Heart left ventricle (tissue), 16 donors: Measurements from ENCODE around the gene P2RX2. TPM values are rescaled to one million over a fixed set of nuclear protein-coding genes. Genes with fewer than 3 reads are reported as not detected.

ENCODE experiments used
- ATAC-seq, 4 donors: fragments of 200-7000 bp; cut with Tn5 transposase; one replicate each; pipeline ENCODE4 v1.9.1; 2020 to 2022; ENCODE audit warnings: moderate library complexity in 4 of 4, mild to moderate bottlenecking in 3 of 4, moderate number of reproducible peaks in 1 of 4
- DNase-seq, 5 donors: peaks; one replicate each; pipeline ENCODE4 v3.0.0-alpha.2; 2020
- H3K27ac ChIP-seq, 12 donors: fragments of 200-600 bp; sonication (generic) in 4 of 12; one replicate each; pipeline versions ENCODE4 v1.5.0 to v1.8.0; 2016 to 2022; ENCODE audit warnings: mild to moderate bottlenecking in 2 of 12
- H3K27me3 ChIP-seq, 9 donors: fragments of 200-600 bp; sonication (generic) in 2 of 9; one replicate each; pipeline versions ENCODE4 v1.5.1 to v1.8.0; 2016 to 2022; ENCODE audit warnings: mild to moderate bottlenecking in 3 of 9
- H3K36me3 ChIP-seq, 9 donors: fragments of 200-600 bp; sonication (generic) in 2 of 9; one replicate each; pipeline versions ENCODE4 v1.5.0 to v1.8.0; 2018 to 2022; ENCODE audit warnings: mild to moderate bottlenecking in 2 of 9
- H3K4me1 ChIP-seq, 12 donors: fragments of 200-600 bp; sonication (generic) in 4 of 12; one replicate each; pipeline versions ENCODE4 v1.5.0 to v1.8.0; 2016 to 2022; ENCODE audit warnings: mild to moderate bottlenecking in 3 of 12
- H3K4me3 ChIP-seq, 12 donors: fragments of 200-600 bp; sonication (generic) in 4 of 12; one replicate each; pipeline versions ENCODE4 v1.5.0 to v1.8.0; 2017 to 2022; ENCODE audit warnings: mild to moderate bottlenecking in 9 of 12, moderate library complexity in 4 of 12
- H3K9me3 ChIP-seq, 12 donors: fragments of 200-600 bp; sonication (generic) in 4 of 12; one replicate each; pipeline versions ENCODE4 v1.5.0 to v1.8.0; 2016 to 2022; ENCODE audit warnings: mild to moderate bottlenecking in 1 of 12
- POLR2A ChIP-seq, 2 donors: fragments of 450-650 bp; IDR thresholded peaks; one replicate each; pipeline ENCODE4 v1.6.1; 2017; ENCODE audit warnings: antibody characterized with exemption in 2 of 2, mild to moderate bottlenecking in 2 of 2, moderate library complexity in 2 of 2
- WGBS, 4 donors: extraction: QIAGEN DNeasy Blood & Tissue Kit in 2 of 4; methylation state at CpG; one replicate each; pipeline versions ENCODE4 v1.1.5 to v1.1.7; 2013 to 2018; 5-methylcytosine and 5-hydroxymethylcytosine counted together
- intact Hi-C, 10 donors: fragments of 100-400 bp; cut with DNase I; formaldehyde crosslinking; loops; one replicate each; pipeline versions ENCODE4 v1.11.1 to v1.14.2; 2022
- polyA plus RNA-seq, 2 donors: library from polyadenylated mRNA; stranded (reverse); fragments of 200-250 nt; gene quantifications; one replicate each; pipeline ENCODE4 v1.2.3, GENCODE V29; 2013
- total RNA-seq, 9 donors: library from RNA; depleted of rRNA in 2 of 9; stranded (reverse); fragments of >200 nt in 2 of 9; fragmentation: NEBNext Ultra II Directional in 3 of 9; extraction: Animal tissue kit (Norgen Biotek cat#: 25700) in 3 of 9; gene quantifications; one replicate each; pipeline versions ENCODE4 v1.1.0 to v1.2.4, GENCODE V29; 2016 to 2023
- TF ChIP-seq, protein P1 (sequence below), 12 donors: fragments of 200-600 bp; sonication (generic) in 4 of 12; IDR thresholded peaks; one replicate each; pipeline versions ENCODE4 v1.5.0 to v1.8.0; 2018 to 2022; ENCODE audit warnings: antibody characterized with exemption in 12 of 12, mild to moderate bottlenecking in 5 of 12
- donor health status: ischemic (EF 13 %, LVEDD 7.1; RV severe dilation, severe dysfunction).
- donor health status: healthy with polysubstance abuse.
- donor health status: DM: no; HTN: yes; CAD: no.
- donor health status: DM: no; HTN: no; CAD: no.
- donor health status: ischemic (EF 25% LVEDD 6.9; RV normal size, moderate dysfunction).
- donor health status: ischemic (EF 25% LVEDD 5.7; RV mildly dilated, moderate dysfunction).
- donor health status: healthy.
- donor health status: DM: yes; HTN: yes; CAD: no.
- donor health status: ischemic (EF 35%, LVEDD 5.7; RV mildly dilated, moderate dysfunction).
- donor health status: nonischemic (EF 11% LVEDD 7.7; RV severe dilation, severe dysfunction).
- donor health status: DM: yes; HTN: yes; CAD: no.
- donor health status: PGD.
- donor health status: ischemic (EF 29% LVEDD 5.4; RV normal size, mild dysfunction).
- donor health status: nonischemic (EF 23%, LVEDD 6.1; RV moderate dilation, normal function).

P2RX2 gene
- total and polyA plus RNA-seq, 11 donors, result not detected

DNA sequence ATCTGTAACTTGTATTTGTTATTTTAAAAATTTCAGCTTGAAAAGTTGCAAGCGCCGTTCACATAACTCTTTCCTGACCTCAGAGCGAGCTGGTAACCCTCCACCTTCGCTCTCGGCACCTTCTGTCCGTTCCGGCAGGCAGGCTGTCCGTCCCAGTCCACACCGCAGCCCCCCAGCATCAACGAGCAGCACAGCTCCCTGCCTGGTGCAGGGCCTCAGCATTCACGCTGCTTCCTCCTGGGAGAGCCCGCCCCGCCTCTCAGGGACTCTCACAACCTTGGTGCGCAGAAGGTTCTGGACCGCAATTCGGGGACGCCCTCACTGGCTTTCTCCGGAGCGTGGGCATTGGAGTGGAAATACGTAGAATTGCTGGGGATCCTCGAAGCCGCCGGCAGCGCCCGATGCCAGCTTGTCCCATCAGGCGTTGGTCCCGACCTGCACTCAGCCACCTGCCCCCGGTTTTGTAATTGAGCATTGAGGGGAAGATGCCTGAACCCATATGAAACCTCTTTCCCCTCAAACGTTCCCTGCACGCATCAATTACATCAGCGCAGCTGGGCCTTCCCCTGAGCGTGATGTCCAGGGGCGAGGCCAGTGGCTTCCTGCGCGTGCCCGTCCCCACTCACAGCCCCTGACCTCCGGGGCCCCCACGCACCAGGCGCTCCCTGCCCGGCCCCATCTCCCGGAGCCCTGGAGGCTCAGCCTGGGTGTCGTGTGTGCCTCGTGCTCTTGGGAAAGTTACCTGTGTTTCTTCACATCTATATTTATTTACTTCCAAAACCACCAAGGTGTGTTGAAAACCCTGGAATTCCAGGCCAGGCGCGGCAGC, 27.3 kb upstream of the P2RX2 start:
- intact Hi-C loops, result loop anchor here in 1 of 10 donors (10.0 kb wide), 1 partner anchor 97 kb away; the partner anchor contains the start of gene FBRSL1
- no peaks in the 10 kb centered on the region for H3K9me3 ChIP-seq
- no peak for TF ChIP-seq POLR2A (IDR thresholded peaks at IDR 0.05)
- TF ChIP-seq, protein P1, sequence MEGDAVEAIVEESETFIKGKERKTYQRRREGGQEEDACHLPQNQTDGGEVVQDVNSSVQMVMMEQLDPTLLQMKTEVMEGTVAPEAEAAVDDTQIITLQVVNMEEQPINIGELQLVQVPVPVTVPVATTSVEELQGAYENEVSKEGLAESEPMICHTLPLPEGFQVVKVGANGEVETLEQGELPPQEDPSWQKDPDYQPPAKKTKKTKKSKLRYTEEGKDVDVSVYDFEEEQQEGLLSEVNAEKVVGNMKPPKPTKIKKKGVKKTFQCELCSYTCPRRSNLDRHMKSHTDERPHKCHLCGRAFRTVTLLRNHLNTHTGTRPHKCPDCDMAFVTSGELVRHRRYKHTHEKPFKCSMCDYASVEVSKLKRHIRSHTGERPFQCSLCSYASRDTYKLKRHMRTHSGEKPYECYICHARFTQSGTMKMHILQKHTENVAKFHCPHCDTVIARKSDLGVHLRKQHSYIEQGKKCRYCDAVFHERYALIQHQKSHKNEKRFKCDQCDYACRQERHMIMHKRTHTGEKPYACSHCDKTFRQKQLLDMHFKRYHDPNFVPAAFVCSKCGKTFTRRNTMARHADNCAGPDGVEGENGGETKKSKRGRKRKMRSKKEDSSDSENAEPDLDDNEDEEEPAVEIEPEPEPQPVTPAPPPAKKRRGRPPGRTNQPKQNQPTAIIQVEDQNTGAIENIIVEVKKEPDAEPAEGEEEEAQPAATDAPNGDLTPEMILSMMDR (IDR thresholded peaks at IDR 0.05), result no peak
- H3K4me3 ChIP-seq, result no peak overlapping the region
- ATAC-seq, result no peak
- H3K27ac ChIP-seq, result no peak overlapping the region
- peaks cover 0 to 9% (median 0%) of the 10 kb centered on the region in 9 donors for H3K27me3 ChIP-seq
- no peaks in the 10 kb centered on the region for H3K36me3 ChIP-seq
- 92 to 94% (median 92%) methylated on average over 45 of the region's 45 CpGs for WGBS, 4 donors
- DNase-seq, result peak in 1 of 5 donors; percentile 60
- peaks cover 0 to 10% (median 4%) of the 10 kb centered on the region in 12 donors for H3K4me1 ChIP-seq

DNA sequence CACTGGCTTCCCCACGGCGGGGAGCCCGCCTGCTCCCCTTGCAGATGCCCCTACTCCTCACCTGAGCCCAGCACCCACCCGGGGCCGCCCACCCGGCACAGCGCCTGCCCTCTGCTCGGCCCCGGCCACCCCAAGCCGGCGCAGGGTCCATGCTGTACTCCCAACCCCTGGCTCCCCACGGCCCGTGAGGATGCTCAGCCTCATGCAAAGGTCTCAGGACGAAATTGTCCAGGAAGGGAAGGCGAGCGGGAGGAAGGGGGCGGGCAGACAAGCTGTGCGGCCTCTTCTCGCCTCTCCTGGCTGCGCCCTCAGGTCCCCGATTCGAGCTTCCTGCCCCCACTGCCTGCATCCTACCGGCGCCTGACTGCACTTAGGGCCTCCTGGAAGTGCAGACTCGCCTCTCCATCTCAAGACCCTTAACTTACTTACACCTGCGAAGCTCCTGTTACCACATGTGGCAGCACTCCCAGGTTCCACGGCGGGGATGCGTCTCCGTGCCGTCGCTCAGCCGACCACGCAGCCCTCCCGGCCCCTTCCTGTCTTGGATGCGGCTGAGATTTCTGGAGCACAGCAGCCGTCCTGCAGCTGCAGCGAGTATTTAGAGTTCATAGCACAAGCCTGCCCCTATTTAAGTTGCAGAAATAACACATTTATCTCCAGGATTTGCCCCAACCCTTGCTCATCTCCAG, 26.1 kb upstream of the P2RX2 start:
- no peaks in the 10 kb centered on the region for H3K9me3 ChIP-seq
- TF ChIP-seq, protein P1 (IDR thresholded peaks at IDR 0.05), result no peak
- TF ChIP-seq POLR2A (IDR thresholded peaks at IDR 0.05), result no peak
- H3K27ac ChIP-seq, result no peak overlapping the region
- DNase-seq (peak in 1 of 5 donors; percentile 47), ATAC-seq (no peak)
- H3K4me1 ChIP-seq, result peaks cover 0 to 12% (median 4%) of the 10 kb centered on the region in 12 donors
- no peak overlapping the region for H3K4me3 ChIP-seq
- H3K27me3 ChIP-seq, result peaks cover 0 to 18% (median 0%) of the 10 kb centered on the region in 9 donors
- H3K36me3 ChIP-seq, result no peaks in the 10 kb centered on the region
- intact Hi-C loops, result loop anchor here in 1 of 10 donors (10.0 kb wide), 1 partner anchor 98 kb away; the partner anchor contains the start of gene FBRSL1
- 79 to 91% (median 87%) methylated on average over 38 of the region's 38 CpGs for WGBS, 4 donors

DNA sequence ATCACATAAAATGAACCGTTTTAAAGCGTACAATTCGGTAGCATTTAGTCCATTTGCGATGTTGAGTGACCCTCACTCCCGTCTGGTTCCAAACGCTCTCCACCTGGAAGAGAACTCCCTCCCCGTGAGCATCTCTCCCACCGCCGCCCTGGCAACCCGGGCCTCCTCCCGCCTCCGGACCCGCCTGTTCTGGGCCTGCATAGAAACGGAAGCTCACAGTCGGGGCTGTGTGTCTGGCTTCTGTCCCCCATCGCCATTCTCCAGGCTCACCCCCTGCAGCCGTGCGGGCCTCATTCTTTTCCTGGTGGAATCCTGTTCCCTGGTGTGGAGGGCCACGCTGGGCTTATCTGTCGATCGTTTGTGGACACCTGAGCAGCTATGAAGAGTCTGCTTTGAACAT, 25.5 kb upstream of the P2RX2 start:
- no peak for TF ChIP-seq POLR2A (IDR thresholded peaks at IDR 0.05)
- TF ChIP-seq, protein P1 (IDR thresholded peaks at IDR 0.05), result no peak
- intact Hi-C loops, result loop anchor here in 1 of 10 donors (10.0 kb wide), 1 partner anchor 98 kb away; the partner anchor contains the start of gene FBRSL1
- ATAC-seq, result no peak
- Histone ChIP-seq H3K9me3 (no peaks in the 10 kb centered on the region), H3K36me3 (no peaks in the 10 kb centered on the region), H3K4me1 (peaks cover 0 to 15% (median 5%) of the 10 kb centered on the region in 12 donors), H3K27me3 (peaks cover 0 to 18% (median 0%) of the 10 kb centered on the region in 9 donors), H3K27ac (no peak overlapping the region), H3K4me3 (no peak overlapping the region)
- peak in 1 of 5 donors; percentile 45 for DNase-seq
- WGBS, 4 donors, result 73 to 78% (median 77%) methylated on average over 18 to 21 of the region's 21 CpGs

DNA sequence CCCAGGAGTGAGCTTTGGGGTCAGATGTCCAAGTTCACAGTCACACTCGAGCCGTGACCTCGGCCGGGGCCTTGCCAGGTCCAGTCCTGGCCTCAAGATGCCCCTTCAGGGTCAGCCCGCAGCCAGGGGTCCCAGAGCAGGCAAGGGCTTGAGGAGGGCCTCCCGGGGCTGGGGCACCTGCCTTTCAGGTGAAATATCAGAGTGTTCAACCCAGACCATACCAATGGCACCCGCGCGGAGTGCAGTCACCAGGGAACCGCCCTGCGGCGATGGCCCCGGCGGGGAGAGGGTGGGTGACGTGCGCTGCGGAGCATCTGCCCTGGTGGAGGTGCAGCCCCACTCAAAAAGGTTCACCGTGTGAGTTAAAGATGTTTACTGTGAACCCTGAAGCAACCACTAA, 25.1 kb upstream of the P2RX2 start:
- no peak overlapping the region for H3K27ac ChIP-seq
- DNase-seq (peak in 1 of 5 donors; percentile 61), ATAC-seq (peak in 1 of 4 donors; percentile 3)
- H3K9me3 ChIP-seq, result no peaks in the 10 kb centered on the region
- H3K27me3 ChIP-seq, result peaks cover 0 to 18% (median 0%) of the 10 kb centered on the region in 9 donors
- 61 to 78% (median 67%) methylated on average over 18 of the region's 18 CpGs for WGBS, 4 donors
- TF ChIP-seq POLR2A (IDR thresholded peaks at IDR 0.05), result no peak
- TF ChIP-seq, protein P1 (IDR thresholded peaks at IDR 0.05), result no peak
- no peaks in the 10 kb centered on the region for H3K36me3 ChIP-seq
- H3K4me1 ChIP-seq, result peaks cover 0 to 15% (median 5%) of the 10 kb centered on the region in 12 donors
- intact Hi-C loops, result loop anchor here in 1 of 10 donors (10.0 kb wide), 1 partner anchor 99 kb away; the partner anchor contains the start of gene FBRSL1
- peak overlapping the region in 5 of 12 donors; percentile 20 to 38 (median 28) for H3K4me3 ChIP-seq
